GM19395 (cell line): ENCODE measurements around the gene PLXNA2.

Source experiments
- ATAC-seq: cut with Tn5 transposase; IDR thresholded peaks from one replicate; pipeline ENCODE4 v1.9.1; 2021; ENCODE audit warnings: mild to moderate bottlenecking, moderate library complexity; ENCODE audit not compliant: unreplicated experiment

PLXNA2 gene

DNA sequence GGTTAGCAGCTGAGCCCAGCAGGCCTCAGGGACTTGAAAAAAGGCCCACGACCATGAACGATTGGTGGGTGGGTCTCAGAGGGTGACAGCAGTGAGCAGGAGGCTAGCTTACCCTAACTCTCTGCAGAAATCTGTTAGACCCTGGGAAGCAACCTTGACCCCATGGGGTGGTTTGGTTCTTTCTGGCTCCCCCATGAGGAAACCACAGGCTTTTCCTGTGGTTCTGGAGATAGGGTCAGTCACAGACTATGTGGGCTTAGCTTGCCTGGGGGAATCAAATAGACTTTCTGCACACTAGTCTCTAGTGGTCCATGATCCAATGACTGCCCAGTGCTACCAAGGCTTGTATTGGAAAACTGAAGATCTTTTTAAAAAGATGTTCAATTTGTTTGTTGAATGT lies 118.1 kb downstream of the PLXNA2 start:
- ATAC-seq: no peak

DNA sequence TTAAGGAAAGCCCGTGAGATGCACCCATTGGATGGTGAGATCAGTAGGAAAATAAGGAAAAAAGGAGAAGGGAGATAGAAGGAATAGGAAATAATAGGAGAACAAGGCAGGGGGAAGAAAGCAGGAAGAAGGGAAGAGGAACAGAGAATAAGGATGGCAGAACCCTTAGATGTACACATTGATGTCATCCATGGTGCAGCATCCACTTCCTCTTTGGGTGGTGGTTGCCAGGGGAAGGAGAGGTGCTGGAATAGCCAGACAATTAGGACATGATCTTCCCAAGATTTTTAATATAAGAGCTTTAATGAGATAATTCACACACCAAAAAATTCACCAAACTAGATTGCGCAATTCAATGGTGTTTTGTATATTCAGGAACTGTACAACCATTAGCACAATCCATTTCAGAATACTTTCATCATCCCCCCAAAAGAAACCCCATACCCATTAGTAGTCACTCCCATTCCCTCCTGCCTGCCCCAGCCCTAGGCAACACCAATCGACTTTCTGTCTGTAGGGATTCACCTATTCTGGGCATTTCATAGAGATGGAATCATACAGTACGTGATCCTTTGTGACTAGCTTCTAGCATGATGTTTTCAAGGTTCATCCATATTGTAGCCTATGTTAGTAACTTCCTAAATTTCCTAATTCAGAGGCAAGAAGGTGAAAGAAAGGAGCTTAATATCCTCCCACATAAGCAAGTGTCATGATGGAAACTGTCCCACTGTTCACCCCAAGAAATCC lies 121.4 kb downstream of the PLXNA2 start:
- no peak for ATAC-seq

- ATAC-seq: no peak
These were observed 122.3 kb downstream of the PLXNA2 start for GRCh38 chr1:208121813-208122364.

GRCh38 chr1:208120431-208120790 lies 123.8 kb downstream of the PLXNA2 start:
- ATAC-seq: no peak

- no peak for ATAC-seq
These were observed 125.2 kb downstream of the PLXNA2 start for GRCh38 chr1:208118841-208119606.

DNA sequence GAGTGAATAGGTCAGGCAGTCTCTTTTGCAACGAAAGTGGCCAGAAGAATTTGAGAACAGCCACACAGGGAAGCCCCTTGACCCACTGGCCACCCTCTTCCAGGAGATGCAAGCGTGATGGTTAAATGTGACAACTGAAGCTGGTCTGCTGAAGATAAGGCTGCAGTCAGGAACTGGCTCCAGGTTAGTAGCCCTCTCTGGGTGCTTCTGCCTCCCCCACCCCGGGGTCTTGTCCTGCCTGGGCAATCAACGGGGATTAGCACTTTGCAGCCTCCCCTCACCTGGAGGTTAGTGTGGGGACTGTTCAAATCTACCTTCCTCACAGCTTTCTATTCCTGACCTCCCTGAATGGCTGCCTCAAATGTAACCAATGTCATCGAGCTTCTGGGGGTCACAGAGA lies 125.9 kb downstream of the PLXNA2 start:
- ATAC-seq: no peak

- ATAC-seq: no peak
These were observed 126.4 kb downstream of the PLXNA2 start for GRCh38 chr1:208117826-208118225.

DNA sequence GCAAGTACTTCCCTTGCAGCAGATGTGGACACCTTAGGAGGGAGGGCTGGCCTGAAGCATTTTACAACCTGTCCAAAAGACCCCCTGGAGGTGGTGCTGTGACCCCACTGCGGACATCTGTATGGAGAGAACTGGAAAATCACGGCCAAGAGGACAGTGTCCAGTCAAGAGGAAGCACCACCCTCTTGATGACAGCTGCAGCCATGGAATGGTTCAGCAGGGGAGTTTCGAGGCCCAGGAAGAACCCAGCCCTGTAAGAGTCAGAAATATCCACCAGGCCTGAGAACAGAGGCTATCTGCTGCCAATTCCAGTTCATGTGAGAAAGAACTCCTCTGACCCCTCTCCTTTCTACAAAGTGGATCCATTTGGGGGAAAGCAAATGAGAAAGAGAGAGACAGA lies 126.8 kb downstream of the PLXNA2 start:
- no peak for ATAC-seq

DNA sequence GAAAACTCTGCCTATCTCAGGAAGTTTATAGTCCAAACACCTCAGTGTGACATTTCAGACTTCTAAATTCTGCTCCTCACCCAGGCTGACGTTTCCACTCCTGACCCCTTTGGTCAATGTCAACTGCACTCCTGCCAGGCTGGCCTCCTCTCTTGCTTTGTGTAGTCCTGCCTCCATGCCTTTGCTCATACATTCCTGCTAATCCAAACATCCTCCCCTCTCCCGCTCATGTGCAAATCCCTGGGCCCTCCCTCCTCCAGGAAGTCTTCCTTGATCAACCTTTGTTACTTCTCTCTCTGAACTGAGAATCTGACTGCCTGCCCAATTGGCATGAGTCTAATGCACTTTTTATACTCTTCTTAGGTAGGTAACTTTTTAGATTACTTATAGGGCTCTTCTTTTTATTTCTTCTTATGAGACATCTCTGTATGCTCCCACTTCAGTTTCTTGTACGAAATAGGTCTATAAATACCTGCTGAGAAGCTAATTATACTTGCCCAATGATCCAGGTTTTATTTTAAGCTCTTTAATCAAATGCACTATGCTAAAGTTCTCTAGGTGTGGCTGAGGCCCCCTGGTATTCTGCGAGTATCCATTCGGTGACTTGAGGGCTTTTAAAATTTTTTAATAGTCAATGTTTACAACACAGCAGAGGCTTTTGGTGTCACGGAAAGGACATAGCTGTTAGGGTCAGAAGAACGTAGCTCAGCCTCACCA lies 128.1 kb downstream of the PLXNA2 start:
- no peak for ATAC-seq

DNA sequence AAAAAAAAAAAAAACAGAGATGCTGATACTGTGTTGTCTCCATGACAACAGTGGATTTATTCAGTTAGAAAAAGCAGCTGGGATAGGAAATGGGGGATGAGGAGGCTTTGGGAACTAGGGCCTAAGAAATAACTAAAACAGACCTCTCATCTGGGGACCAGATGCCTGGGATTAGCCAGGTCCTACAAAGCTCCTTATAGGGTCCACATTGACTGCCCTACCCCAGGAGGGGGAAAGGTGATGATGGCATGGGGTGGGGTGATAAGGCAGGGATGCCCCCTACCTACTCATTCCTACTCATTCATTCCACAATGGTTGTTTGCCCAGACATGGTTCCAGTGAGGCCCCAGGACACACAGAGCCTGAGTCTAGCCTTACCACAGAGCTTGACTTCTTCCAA lies 131.2 kb downstream of the PLXNA2 start:
- ATAC-seq: no peak

DNA sequence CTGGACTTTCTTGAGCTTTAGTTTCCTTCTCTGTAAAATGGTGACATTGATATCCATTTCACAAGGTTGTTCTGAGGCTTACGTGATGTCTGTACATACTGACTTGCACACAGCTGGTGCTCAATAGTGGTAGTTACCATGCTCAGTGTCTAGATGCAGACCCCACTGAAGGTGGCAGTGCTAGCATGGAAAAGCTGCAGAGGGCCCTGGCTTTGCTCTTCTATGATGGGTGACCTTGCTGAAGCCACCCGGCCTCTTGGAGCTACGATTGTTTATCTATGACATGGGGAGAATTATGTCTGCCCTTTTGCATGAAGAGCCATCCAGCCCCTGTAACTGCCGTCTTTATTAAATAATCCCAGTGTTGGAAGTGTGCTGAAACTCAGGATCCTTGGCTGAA lies 131.8 kb downstream of the PLXNA2 start:
- ATAC-seq: no peak

DNA sequence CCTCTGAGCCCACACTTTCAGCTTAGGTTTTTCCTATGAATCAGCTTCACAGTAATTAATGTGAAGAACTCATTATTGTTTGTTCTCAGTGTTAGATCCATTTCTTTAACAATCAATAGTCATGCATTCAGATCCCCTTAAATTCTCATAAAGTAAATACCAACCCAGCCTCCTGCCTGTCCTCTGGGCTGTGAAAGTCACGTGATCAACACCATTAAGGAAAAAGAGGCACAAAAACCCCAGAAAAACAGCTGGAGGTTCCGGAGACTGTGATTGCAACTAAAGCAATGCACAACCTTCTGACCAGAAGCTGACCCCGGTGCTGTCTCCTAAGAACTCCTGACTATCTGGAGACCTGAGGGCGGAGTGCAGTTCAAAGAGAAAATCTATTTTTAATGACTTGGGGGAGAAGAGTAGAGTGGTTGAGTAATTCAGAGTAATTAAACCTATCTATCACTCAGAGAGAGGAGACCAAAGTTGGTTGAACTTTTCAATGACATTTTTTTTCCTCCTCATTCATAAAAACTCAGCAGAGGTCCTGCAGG lies 132.5 kb downstream of the PLXNA2 start:
- ATAC-seq: no peak

- no peak for ATAC-seq
These were observed 133.9 kb downstream of the PLXNA2 start for GRCh38 chr1:208110296-208110695.

DNA sequence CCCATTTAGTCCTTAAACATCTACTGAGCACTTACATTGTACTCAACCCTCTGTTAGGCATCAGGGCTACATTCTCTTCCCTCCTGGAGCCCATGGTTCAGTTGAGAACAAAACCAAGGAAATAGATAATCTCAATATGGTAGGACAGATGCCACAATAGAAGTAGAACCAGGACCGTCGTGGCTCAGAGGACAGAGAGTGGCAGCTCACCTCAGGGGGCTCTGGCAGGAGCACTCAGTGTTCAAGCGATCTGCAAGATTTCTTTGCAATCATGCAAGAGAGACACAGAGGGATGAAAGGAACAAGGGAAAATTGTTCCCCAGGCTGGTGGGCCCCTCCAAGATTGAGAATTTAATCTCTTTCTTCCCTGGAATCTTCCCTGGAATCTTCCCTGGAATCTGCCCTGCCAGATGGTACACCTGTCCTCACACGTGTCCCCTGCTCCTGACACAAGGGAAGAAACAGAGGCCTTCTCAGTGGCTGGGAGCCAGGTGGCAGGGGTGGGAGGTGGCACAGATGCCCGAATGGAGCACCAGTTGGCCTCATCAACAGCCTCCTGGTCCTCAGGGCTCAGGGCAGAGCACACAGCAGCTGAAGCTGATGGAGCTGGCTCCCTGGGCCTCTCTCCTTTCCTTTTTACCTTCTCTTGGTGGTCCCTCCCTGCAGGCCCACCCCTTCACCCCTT lies 135.4 kb downstream of the PLXNA2 start:
- ATAC-seq: no peak

DNA sequence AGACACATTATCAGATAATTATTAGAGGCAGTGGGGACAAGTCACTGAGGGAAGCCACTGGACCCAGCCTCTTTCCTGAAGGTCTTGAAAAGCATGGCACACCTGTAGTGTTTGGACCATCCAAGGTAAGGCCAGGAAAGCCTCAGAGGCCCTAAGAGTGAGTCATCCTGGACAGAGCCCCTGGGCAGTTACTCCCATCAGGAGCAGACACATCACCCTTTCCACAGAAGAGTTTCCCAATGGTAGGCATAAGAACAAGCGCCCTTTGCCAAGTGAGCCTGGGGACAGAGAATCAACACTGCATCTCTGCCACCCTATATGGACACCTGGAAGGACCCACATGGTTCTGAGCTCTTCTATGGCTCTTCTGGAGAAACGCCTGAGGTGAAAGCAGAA lies 136.0 kb downstream of the PLXNA2 start:
- no peak for ATAC-seq

- no peak for ATAC-seq
These were observed 136.6 kb downstream of the PLXNA2 start for GRCh38 chr1:208107425-208108212.

DNA sequence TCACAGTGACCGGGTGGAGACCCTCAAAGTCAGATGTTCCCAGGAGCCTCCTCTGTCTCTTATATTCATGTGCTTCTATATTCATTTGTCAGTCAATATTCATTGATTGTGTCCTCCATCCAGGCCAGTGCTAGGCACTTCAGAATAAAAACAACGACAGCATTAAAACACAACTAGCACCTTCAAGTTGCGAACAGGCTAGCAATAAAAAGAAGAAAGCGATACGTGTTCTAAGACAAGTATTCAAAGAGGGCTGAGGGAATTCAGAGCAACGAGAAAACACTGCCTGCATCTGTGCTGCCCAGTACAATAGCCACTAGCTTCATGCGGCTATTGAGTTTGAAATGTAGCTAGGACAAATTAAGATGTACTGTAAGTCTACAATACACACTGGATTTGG lies 138.0 kb downstream of the PLXNA2 start:
- no peak for ATAC-seq

- ATAC-seq: no peak
These were observed 138.4 kb downstream of the PLXNA2 start for GRCh38 chr1:208105756-208106155.

- no peak for ATAC-seq
These were observed 140.3 kb downstream of the PLXNA2 start for GRCh38 chr1:208103597-208104513.
